AG09309 (cell line): Measurements from ENCODE around the gene CFAP92.

Source experiments
- DNase-seq: peaks from one replicate; pipeline ENCODE4 v3.0.0-alpha.2; 2010; ENCODE audit warnings: low read depth
- H3K4me3 ChIP-seq: 2 replicates; pipeline ENCODE4 v1.5.1; 2011; ENCODE audit warnings: mild to moderate bottlenecking, low read depth, low read length, moderate library complexity; ENCODE audit not compliant: control insufficient read depth
- CTCF ChIP-seq: IDR thresholded peaks from 2 replicates; pipeline ENCODE4 v1.5.1; 2011; ENCODE audit warnings: mild to moderate bottlenecking, low read depth, low read length, inconsistent platforms; ENCODE audit not compliant: insufficient read depth, control insufficient read depth; ENCODE audit errors: missing control alignments

Gene CFAP92

GRCh38 chr3:128917291-128917690 is 76.6 kb downstream of the CFAP92 start:
- no peak for TF ChIP-seq CTCF
- H3K4me3 ChIP-seq, result no peak overlapping the region
- no peak for DNase-seq

DNA sequence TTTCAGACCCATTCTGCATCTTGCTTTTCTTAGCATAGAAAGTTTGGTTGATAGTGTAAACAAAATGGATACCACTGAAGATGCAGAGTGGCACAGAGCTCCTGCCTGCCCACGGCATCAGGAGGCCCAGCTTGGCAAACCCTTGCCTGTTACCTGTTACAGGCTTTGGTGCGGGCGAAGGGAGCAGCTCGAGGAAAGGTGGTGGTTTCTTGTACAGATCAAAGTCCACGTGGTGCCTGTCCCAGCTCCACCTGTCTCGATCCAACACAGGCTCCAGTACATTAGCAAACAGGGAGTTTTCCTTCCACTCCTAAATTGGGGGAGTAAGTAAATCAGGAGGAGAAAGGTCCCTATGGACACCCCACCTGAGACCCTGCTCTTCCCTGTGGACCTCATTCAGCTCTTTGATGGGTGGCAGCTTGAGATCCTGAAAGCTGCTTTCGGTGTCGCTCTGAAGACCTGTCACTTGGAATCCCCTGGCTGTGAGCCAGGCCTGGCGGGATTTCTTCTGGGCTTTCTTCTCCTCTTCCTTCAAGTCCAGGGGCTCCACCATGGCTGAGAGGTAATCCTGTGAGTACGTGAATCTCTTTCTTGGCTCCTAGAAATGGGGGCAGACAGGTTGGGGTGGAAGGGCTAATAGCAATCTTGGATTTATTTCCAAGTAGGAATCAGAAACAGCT is 78.8 kb downstream of the CFAP92 start:
- no peak for TF ChIP-seq CTCF
- DNase-seq, result no peak
- no peak overlapping the region for H3K4me3 ChIP-seq

GRCh38 chr3:128911911-128912310 is 82.0 kb downstream of the CFAP92 start:
- no peak for TF ChIP-seq CTCF
- no peak overlapping the region for H3K4me3 ChIP-seq
- no peak for DNase-seq

- no peak for DNase-seq
- H3K4me3 ChIP-seq, result no peak overlapping the region
- no peak for TF ChIP-seq CTCF
These were observed 83.9 kb downstream of the CFAP92 start for GRCh38 chr3:128910006-128910405.

GRCh38 chr3:128908951-128909350 is 84.9 kb downstream of the CFAP92 start:
- TF ChIP-seq CTCF, result no peak
- no peak overlapping the region for H3K4me3 ChIP-seq
- DNase-seq, result no peak

GRCh38 chr3:128907706-128908445 is 86.0 kb downstream of the CFAP92 start:
- no peak for TF ChIP-seq CTCF
- DNase-seq, result no peak
- H3K4me3 ChIP-seq, result no peak overlapping the region
